GM12878 (cell line): ENCODE measurements around the gene KCNMB2. TPM values are rescaled to one million over a fixed set of nuclear protein-coding genes. Genes with fewer than 3 reads are reported as not detected.
A peak's percentile ranks its signal among the peaks of the same experiment; 100 is the strongest.

Source experiments
- ASH2L ChIP-seq: fragments of 300-600, 200-600 bp; sonication (generic); IDR thresholded peaks from 2 replicates; pipeline ENCODE4 v1.6.1; 2017; ENCODE audit warnings: low read depth, mild to moderate bottlenecking, borderline replicate concordance
- ATF7 ChIP-seq: fragments of 450-650 bp; IDR thresholded peaks from 2 replicates; pipeline ENCODE4 v1.6.1; 2016; ENCODE audit warnings: low read depth, mild to moderate bottlenecking
- BCLAF1 ChIP-seq: fragments of 450-650 bp; IDR thresholded peaks from 2 replicates; pipeline ENCODE4 v1.6.1; 2017; ENCODE audit warnings: antibody characterized with exemption, mild to moderate bottlenecking, moderate library complexity
- BMI1 ChIP-seq: fragments of 450-650 bp; IDR thresholded peaks from 2 replicates; pipeline ENCODE4 v1.6.1; 2016; ENCODE audit warnings: mild to moderate bottlenecking, moderate library complexity, borderline replicate concordance
- CBFB ChIP-seq: IDR thresholded peaks from 2 replicates; pipeline ENCODE4 v1.6.1; 2016; ENCODE audit warnings: antibody characterized with exemption, low read depth
- E2F4 ChIP-seq: IDR thresholded peaks from 2 replicates; pipeline ENCODE4 v1.6.1; 2012; ENCODE audit warnings: low read depth, low read length, improper control_type of control experiment
- ELK1 ChIP-seq: IDR thresholded peaks from 2 replicates; pipeline ENCODE4 v1.6.1; 2012; ENCODE audit warnings: low read depth, low read length, improper control_type of control experiment
- FOS ChIP-seq: IDR thresholded peaks from 3 replicates; pipeline ENCODE4 v1.6.1; 2011; ENCODE audit warnings: borderline replicate concordance; ENCODE audit not compliant: insufficient read length; ENCODE audit errors: extremely low read depth
- IRF4 ChIP-seq: IDR thresholded peaks from 2 replicates; pipeline ENCODE4 v1.6.1; 2011; ENCODE audit warnings: low read depth, low read length
- JUNB ChIP-seq: IDR thresholded peaks from 2 replicates; pipeline ENCODE4 v1.6.1; 2016; ENCODE audit warnings: antibody characterized with exemption, mild to moderate bottlenecking
- KDM1A ChIP-seq: fragments of 200-600 bp; sonication (generic); IDR thresholded peaks from 2 replicates; pipeline ENCODE4 v1.6.1; 2016; ENCODE audit warnings: borderline replicate concordance
- MEF2A ChIP-seq: IDR thresholded peaks from 2 replicates; pipeline ENCODE4 v1.6.1; 2011; ENCODE audit warnings: low read depth, mild to moderate bottlenecking, low read length, moderate library complexity; ENCODE audit not compliant: insufficient read depth
- MTA3 ChIP-seq: IDR thresholded peaks from 2 replicates; pipeline ENCODE4 v1.6.1; 2012; ENCODE audit warnings: low read length, inconsistent platforms, borderline replicate concordance
- MXI1 ChIP-seq: fragments of 150-350 bp; IDR thresholded peaks from 2 replicates; pipeline ENCODE4 v1.6.1; 2011; ENCODE audit warnings: low read depth, mild to moderate bottlenecking, inconsistent platforms, low read length, improper control_type of control experiment
- NKRF ChIP-seq: fragments of 450-650 bp; conservative IDR thresholded peaks from 2 replicates; pipeline ENCODE4 v1.6.1; 2017; ENCODE audit warnings: mild to moderate bottlenecking, moderate library complexity
- NRF1 ChIP-seq: conservative IDR thresholded peaks from 2 replicates; pipeline ENCODE4 v1.6.1; 2011; ENCODE audit warnings: mild to moderate bottlenecking, low read depth, low read length, improper control_type of control experiment
- PAX5 ChIP-seq: IDR thresholded peaks from 2 replicates; pipeline ENCODE4 v1.6.1; 2011; ENCODE audit warnings: low read depth, low read length, borderline replicate concordance
- POU2F2 ChIP-seq: IDR thresholded peaks from 3 replicates; pipeline ENCODE4 v1.6.1; 2011; ENCODE audit warnings: low read depth, mild to moderate bottlenecking, low read length, borderline replicate concordance
- RUNX3 ChIP-seq: IDR thresholded peaks from 2 replicates; pipeline ENCODE4 v1.6.1; 2012; ENCODE audit warnings: low read length, inconsistent platforms
- SMARCA5 ChIP-seq: fragments of 450-650 bp; IDR thresholded peaks from 2 replicates; pipeline ENCODE4 v1.6.1; 2017; ENCODE audit warnings: mild to moderate bottlenecking
- STAT3 ChIP-seq: IDR thresholded peaks from 2 replicates; pipeline ENCODE4 v1.6.1; 2011; ENCODE audit warnings: low read depth, low read length, improper control_type of control experiment
- TBL1XR1 ChIP-seq: IDR thresholded peaks from 2 replicates; pipeline ENCODE4 v1.6.1; 2012; ENCODE audit warnings: low read depth, low read length, improper control_type of control experiment
- USF1 ChIP-seq: IDR thresholded peaks from 2 replicates; pipeline ENCODE4 v1.6.1; 2011; ENCODE audit warnings: borderline replicate concordance, low read depth, mild to moderate bottlenecking, moderate library complexity, mixed read lengths, low read length; ENCODE audit not compliant: insufficient read depth; ENCODE audit errors: extremely low read length
- ZBED1 ChIP-seq: IDR thresholded peaks from 2 replicates; pipeline ENCODE4 v1.6.1; 2016; ENCODE audit warnings: borderline replicate concordance
- ZSCAN29 ChIP-seq: fragments of 450-650 bp; IDR thresholded peaks from 2 replicates; pipeline ENCODE4 v1.6.1; 2017; ENCODE audit warnings: mild to moderate bottlenecking, moderate library complexity
- polyA plus RNA-seq, 11 experiments: library from polyadenylated mRNA; depleted of rRNA in 4 of 11; unstranded in 6 of 11; stranded (reverse) in 5 of 11; fragments of >200 nt; fragmentation: Nextera tagmentation in 4 of 11; fragmentation: Illumina TruSeq in 1 of 11; extraction: Ambion mirVana in 4 of 11; extraction: Trizol in 1 of 11; gene quantifications; 1 replicate in 1 of 11; 2 replicates in 10 of 11; pipeline versions ENCODE4 v1.2.1 to v1.2.3, GENCODE V29; 2011 to 2016; ENCODE audit warnings: inconsistent platforms in 2 of 11, missing spikeins in 2 of 11, low read depth in 1 of 11
- total RNA-seq, 4 experiments: library from RNA; depleted of rRNA in 3 of 4; stranded (reverse); fragments of >200 nt in 3 of 4; fragmentation: Illumina TruSeq in 1 of 4; extraction: Trizol in 1 of 4; gene quantifications; 2 replicates each; pipeline versions ENCODE4 v1.2.1 to v1.2.3, GENCODE V29; 2013 to 2021

The KCNMB2 gene
- total and polyA plus RNA-seq, 10 of the 15 experiments (the other 5 are each of a cell fraction or from before 2014, with no cell fraction given), result 0.22 to 18.8 (median 11.0) TPM

- TF ChIP-seq PAX5 (no peak), BCLAF1 (no peak), MXI1 (no peak), ZSCAN29 (no peak), ATF7 (0 out of 2 replicates have a peak, but pooled peaks have one; percentile 32), ASH2L (no peak), POU2F2 (no peak), ZBED1 (0 out of 2 replicates have a peak, but pooled peaks have one; percentile 70), SMARCA5 (no peak), NKRF (no peak), NRF1 (no peak), E2F4 (no peak), BMI1 (no peak), FOS (no peak), JUNB (no peak), MTA3 (no peak), STAT3 (no peak), USF1 (no peak), MEF2A (peak; percentile 98), CBFB (no peak), TBL1XR1 (no peak), KDM1A (no peak), RUNX3 (no peak), IRF4 (no peak), ELK1 (no peak)
Observed at GRCh38 chr3:178669022-178669601, 132.9 kb downstream of the KCNMB2 start (continued).
